Progenitor cell of endocrine pancreas (in vitro differentiated cells): Measurements from ENCODE around the gene MYO7A. TPM values are rescaled to one million over a fixed set of nuclear protein-coding genes. Genes with fewer than 3 reads are reported as not detected.

ENCODE experiments used
- DNase-seq: peaks from one replicate; pipeline ENCODE4 v3.0.0; 2021; ENCODE audit warnings: low spot score; ENCODE audit not compliant: unreplicated experiment
- H3K27ac Mint-ChIP-seq: 2 replicates; pipeline ENCODE4 v1.8.0; 2021; ENCODE audit warnings: mild to moderate bottlenecking, moderate library complexity, mixed read lengths
- H3K27me3 Mint-ChIP-seq: 2 replicates; pipeline ENCODE4 v1.8.0; 2021; ENCODE audit warnings: mixed read lengths
- H3K36me3 Mint-ChIP-seq: 2 replicates; pipeline ENCODE4 v1.8.0; 2022; ENCODE audit warnings: mixed read lengths; ENCODE audit not compliant: insufficient read depth
- H3K4me1 Mint-ChIP-seq: 2 replicates; pipeline ENCODE4 v1.8.0; 2021; ENCODE audit warnings: low read depth, mixed read lengths
- H3K4me3 Mint-ChIP-seq: 2 replicates; pipeline ENCODE4 v1.8.0; 2021; ENCODE audit warnings: low read depth, mild to moderate bottlenecking, moderate library complexity, mixed read lengths
- H3K9me3 Mint-ChIP-seq: 2 replicates; pipeline ENCODE4 v1.8.0; 2021; ENCODE audit warnings: low read depth, mixed read lengths
- total RNA-seq: library from RNA; stranded (reverse); gene quantifications from 2 replicates; pipeline ENCODE4 v1.2.1, GENCODE V29; 2021
- TF ChIP-seq, protein P1 (sequence below): fragments of 200-600 bp; sonication (generic); IDR thresholded peaks from one replicate; pipeline ENCODE4 v1.5.0; 2021; ENCODE audit warnings: antibody characterized with exemption, mild to moderate bottlenecking; ENCODE audit not compliant: unreplicated experiment

Gene MYO7A
- total RNA-seq, 1 donor from 2014 or later, result 5.7 TPM

DNA sequence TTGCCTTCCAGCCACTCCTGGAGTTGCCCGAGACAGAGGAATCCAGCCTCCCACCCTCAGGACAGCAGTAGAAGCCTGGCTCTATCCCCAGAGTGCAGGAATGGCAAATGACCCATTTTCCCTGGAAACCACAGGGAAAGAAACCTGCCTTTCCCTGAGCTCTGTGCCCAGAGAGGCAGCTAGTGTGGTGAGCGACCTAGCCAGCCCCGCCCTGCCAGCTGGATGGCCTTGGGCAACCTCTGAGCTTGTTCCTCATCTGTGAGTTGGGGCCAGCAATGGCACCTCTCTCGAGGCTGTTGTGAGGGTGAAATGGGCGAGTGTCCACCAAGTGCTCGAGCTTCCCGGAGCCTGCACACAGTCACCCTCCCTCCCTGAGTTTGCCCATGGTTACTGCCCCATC is 21.7 kb upstream of the MYO7A start:
- H3K4me3 Mint-ChIP-seq, result no peak overlapping the region
- H3K36me3 Mint-ChIP-seq, result no peaks in the 10 kb centered on the region
- TF ChIP-seq, protein P1, sequence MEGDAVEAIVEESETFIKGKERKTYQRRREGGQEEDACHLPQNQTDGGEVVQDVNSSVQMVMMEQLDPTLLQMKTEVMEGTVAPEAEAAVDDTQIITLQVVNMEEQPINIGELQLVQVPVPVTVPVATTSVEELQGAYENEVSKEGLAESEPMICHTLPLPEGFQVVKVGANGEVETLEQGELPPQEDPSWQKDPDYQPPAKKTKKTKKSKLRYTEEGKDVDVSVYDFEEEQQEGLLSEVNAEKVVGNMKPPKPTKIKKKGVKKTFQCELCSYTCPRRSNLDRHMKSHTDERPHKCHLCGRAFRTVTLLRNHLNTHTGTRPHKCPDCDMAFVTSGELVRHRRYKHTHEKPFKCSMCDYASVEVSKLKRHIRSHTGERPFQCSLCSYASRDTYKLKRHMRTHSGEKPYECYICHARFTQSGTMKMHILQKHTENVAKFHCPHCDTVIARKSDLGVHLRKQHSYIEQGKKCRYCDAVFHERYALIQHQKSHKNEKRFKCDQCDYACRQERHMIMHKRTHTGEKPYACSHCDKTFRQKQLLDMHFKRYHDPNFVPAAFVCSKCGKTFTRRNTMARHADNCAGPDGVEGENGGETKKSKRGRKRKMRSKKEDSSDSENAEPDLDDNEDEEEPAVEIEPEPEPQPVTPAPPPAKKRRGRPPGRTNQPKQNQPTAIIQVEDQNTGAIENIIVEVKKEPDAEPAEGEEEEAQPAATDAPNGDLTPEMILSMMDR, result no peak
- H3K27me3 Mint-ChIP-seq, result no peaks in the 10 kb centered on the region
- H3K9me3 Mint-ChIP-seq, result no peaks in the 10 kb centered on the region
- DNase-seq, result no peak
- no peak overlapping the region for H3K27ac Mint-ChIP-seq
- no peaks in the 10 kb centered on the region for H3K4me1 Mint-ChIP-seq

- DNase-seq, result no peak
- Mint-ChIP-seq H3K4me1 (no peaks in the 10 kb centered on the region), H3K4me3 (no peak overlapping the region), H3K36me3 (no peaks in the 10 kb centered on the region), H3K27ac (no peak overlapping the region), H3K27me3 (no peaks in the 10 kb centered on the region), H3K9me3 (no peaks in the 10 kb centered on the region)
- TF ChIP-seq, protein P1, result no peak
Observed at GRCh38 chr11:77106759-77107158, 21.3 kb upstream of the MYO7A start.

DNA sequence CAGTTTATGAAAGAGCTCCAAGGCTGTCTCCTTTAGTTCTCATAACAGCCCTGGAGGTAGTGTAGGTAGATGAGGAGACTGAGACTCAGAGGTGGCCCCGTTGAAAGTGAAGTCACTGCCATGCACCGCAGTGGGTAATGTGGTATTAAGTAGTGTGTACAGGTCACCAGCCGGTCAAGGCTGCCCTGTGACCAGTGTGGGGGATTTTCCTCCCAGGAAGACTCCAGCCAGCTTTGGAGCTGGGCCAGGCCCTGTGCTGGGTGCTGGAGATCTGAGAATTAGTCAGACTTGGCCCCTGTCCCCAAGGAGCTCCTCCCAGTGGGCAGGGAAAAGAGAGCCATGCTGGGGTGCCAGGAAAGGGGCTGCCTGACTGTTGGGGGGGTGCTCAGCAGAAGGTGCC is 20.1 kb upstream of the MYO7A start:
- no peak for DNase-seq
- Mint-ChIP-seq H3K4me1 (no peaks in the 10 kb centered on the region), H3K36me3 (no peaks in the 10 kb centered on the region), H3K9me3 (no peaks in the 10 kb centered on the region), H3K27me3 (no peaks in the 10 kb centered on the region), H3K27ac (no peak overlapping the region), H3K4me3 (no peak overlapping the region)
- TF ChIP-seq, protein P1, result no peak

DNA sequence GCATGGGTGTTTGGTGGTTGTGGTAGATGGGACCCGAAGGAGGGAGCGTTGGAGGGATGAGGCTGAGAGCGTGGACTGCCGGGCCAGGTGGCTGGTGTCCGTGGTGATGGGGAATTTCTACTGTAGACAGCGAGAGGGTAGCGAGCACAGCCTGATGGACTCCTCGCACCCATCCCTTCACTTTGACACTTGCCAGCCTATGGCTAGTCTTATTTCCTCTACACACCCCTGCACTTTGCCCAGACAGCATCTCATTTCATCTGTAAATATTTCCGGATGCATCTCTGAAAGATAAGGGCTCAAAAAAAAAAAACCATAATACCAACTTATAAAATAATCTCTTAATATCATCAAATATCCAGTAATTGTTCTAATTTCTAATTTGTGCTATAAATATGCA is 19.6 kb upstream of the MYO7A start:
- no peak overlapping the region for H3K27ac Mint-ChIP-seq
- H3K4me3 Mint-ChIP-seq, result no peak overlapping the region
- peaks cover 1% of the 10 kb centered on the region for H3K4me1 Mint-ChIP-seq

DNA sequence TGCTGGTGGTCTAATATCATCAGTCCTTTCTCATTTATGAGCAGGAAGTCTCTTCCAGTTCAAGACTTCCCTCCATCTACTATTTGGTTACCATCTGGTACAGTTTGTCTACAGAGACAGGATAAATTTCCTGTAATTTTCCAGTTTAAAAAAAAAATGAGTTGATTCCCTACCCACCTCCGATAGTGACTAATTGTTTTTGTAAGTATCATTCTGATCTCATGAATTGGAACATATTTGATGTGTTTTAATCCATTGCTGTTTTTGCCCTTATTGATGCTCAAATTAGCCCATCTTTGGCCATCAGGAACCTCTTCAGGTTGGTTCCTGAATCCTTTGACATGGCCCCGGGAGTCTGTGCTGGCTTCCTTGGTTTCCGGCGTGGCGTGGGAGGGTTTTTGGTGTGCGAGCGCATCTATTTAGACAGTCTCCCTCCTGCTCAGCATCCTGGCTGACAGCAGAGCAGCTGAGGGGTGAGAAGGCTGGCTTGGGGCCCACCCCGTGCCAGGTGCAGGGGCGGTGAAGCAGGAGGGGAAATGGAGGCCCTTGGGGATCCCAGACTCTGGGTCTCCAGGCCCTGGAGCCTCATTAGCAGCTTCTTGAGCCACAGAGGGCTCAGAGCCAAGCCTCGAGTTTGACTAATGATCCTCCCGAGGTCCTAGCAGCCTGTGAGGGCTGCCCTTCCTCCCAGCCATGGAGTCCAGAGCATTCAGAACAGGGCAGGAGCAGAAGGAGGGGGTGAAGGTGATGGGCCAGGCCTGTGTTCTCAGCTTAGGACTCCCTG is 18.6 kb upstream of the MYO7A start:
- DNase-seq, result no peak
- Mint-ChIP-seq H3K4me3 (no peak overlapping the region), H3K4me1 (peaks cover 2% of the 10 kb centered on the region), H3K27ac (no peak overlapping the region), H3K27me3 (no peaks in the 10 kb centered on the region), H3K36me3 (no peaks in the 10 kb centered on the region), H3K9me3 (no peaks in the 10 kb centered on the region)
- TF ChIP-seq, protein P1, result no peak

More for the DNA sequence above, 19.6 kb upstream of the MYO7A start:
- H3K36me3 Mint-ChIP-seq, result no peaks in the 10 kb centered on the region
- no peaks in the 10 kb centered on the region for H3K27me3 Mint-ChIP-seq
- TF ChIP-seq, protein P1, result no peak
- no peaks in the 10 kb centered on the region for H3K9me3 Mint-ChIP-seq
- no peak for DNase-seq
